ENCODE data around the gene P2RY14. TPM values are rescaled to one million over a fixed set of nuclear protein-coding genes. Genes with fewer than 3 reads are reported as not detected.

The P2RY14 gene
- total RNA-seq, 2 donors from 2014 or later: 2.0 to 2.1 TPM

- DNase-seq (ENCODE audit: low spot score) (no peak), ATAC-seq (no peak)
- Mint-ChIP-seq H3K27me3 (peaks cover 0 to 5% of the 10 kb centered on the region in 2 donors), H3K4me1 (ENCODE audit: low read depth in 2 of 2) (peaks cover 25 to 28% of the 10 kb centered on the region in 2 donors), H3K4me3 (no peak overlapping the region), H3K36me3 (no peaks in the 10 kb centered on the region), H3K27ac (peak overlapping the region in 1 of 2 donors; percentile 6), H3K9me3 (no peaks in the 10 kb centered on the region)
Measured at GRCh38 chr3:151309566-151309965, 31.2 kb upstream of the P2RY14 start.

DNA sequence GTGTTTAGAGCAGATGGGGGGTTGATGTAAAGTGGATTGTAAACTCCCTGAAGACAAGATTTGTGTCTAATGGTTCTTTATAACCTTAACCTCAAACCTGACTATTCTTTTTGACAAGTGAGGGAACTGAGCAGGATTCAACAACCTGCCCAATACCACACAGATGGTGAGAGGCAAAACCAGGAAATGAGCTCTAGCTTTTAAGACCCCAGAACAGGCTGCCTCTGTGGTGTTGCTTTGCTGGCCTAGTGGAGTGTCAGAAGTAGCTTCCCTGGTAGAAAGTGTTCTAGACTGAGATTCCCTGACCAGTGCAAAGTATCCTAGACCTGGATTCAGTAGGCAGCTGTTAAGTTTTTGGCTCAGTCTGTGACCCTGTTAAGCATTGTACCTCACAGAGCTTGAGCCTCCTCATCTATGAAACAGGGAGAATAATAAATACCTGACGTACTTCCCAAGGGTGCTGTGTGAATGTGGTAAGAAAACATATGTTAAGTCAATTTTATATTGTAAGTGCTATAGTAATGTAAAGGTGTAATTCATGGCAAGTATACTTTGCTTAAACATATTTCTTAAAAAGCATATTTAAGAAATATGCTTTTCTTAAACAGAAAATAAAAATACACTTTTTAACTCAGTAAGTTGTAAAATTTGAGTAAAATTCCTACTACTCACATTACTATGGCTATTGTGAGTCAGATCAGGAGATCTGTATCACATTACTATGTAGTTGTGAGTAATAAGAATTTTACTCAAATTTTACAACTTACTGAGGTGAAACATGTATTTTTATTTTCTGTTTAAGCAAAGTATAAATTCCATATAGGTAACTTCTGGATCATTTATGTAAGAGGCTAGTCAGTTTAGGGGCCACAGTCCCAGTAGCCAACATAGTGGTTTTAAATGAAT, 29.5 kb upstream of the P2RY14 start:
- H3K4me3 Mint-ChIP-seq: no peak overlapping the region
- H3K27me3 Mint-ChIP-seq: peaks cover 0 to 5% of the 10 kb centered on the region in 2 donors
- ATAC-seq: peak in 1 of 2 donors; percentile 42
- H3K9me3 Mint-ChIP-seq: no peaks in the 10 kb centered on the region
- DNase-seq (ENCODE audit: low spot score): no peak
- no peaks in the 10 kb centered on the region for H3K36me3 Mint-ChIP-seq
- peaks cover 31 to 34% of the 10 kb centered on the region in 2 donors for H3K4me1 Mint-ChIP-seq (ENCODE audit: low read depth in 2 of 2)
- peak overlapping the region in 1 of 2 donors; percentile 19 for H3K27ac Mint-ChIP-seq

DNA sequence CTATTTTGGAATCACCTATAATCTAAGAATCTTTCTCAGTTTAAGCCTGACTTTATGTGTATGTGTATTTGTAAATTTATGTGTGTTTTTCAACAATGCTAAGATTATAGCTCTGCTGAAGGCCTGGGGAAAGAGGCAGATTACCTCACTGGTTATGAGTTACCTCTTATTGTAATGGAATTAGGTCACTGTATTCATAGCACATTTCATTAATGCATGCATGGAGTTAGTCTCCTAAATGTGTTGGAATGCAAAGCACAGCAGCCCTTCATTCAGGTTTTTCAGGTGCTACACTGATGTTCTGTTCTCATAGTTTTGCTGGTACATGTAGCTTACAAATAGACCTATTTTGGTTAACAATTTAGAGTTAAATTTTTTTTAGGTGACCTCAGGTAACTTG, 28.8 kb upstream of the P2RY14 start:
- Mint-ChIP-seq H3K36me3 (no peaks in the 10 kb centered on the region), H3K27ac (peak overlapping the region in 1 of 2 donors; percentile 33), H3K4me1 (ENCODE audit: low read depth in 2 of 2) (peaks cover 31 to 34% of the 10 kb centered on the region in 2 donors), H3K27me3 (peaks cover 0 to 5% of the 10 kb centered on the region in 2 donors), H3K9me3 (no peaks in the 10 kb centered on the region), H3K4me3 (no peak overlapping the region)
- no peak for ATAC-seq
- no peak for DNase-seq (ENCODE audit: low spot score)

- DNase-seq (ENCODE audit: low spot score) (no peak), ATAC-seq (peak; percentile 31 to 55)
- H3K27me3 Mint-ChIP-seq: peaks cover 0 to 5% of the 10 kb centered on the region in 2 donors
- no peaks in the 10 kb centered on the region for H3K9me3 Mint-ChIP-seq
- peaks cover 31 to 34% of the 10 kb centered on the region in 2 donors for H3K4me1 Mint-ChIP-seq (ENCODE audit: low read depth in 2 of 2)
- H3K27ac Mint-ChIP-seq: peak overlapping the region in 1 of 2 donors; percentile 33
- H3K36me3 Mint-ChIP-seq: no peaks in the 10 kb centered on the region
- peak overlapping the region; percentile 56 for H3K4me3 Mint-ChIP-seq
Measured at GRCh38 chr3:151306168-151306810, 27.9 kb upstream of the P2RY14 start.

DNA sequence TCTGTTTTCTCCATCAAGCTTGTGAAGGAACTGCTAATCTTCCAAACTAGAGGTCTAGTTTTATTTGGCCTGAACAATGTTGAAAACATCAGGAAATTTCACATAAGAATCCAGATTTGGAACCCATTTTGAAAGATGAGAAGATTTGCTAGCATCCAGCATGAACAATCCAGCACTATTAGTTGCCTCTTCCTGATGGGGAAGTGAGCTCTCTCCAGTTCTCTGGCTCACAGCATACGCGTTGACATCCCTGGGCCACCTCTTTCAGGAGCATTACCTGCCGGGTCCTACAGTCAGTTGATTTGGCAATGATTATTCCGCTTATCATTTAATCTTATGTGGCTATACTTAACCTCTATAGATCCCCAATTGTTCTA, 27.4 kb upstream of the P2RY14 start:
- Mint-ChIP-seq H3K4me3 (peak overlapping the region; percentile 56), H3K27me3 (peaks cover 0 to 5% of the 10 kb centered on the region in 2 donors), H3K27ac (peak overlapping the region in 1 of 2 donors; percentile 33), H3K36me3 (no peaks in the 10 kb centered on the region), H3K9me3 (no peaks in the 10 kb centered on the region), H3K4me1 (ENCODE audit: low read depth in 2 of 2) (peaks cover 31 to 34% of the 10 kb centered on the region in 2 donors)
- no peak for DNase-seq (ENCODE audit: low spot score)
- ATAC-seq: no peak

GRCh38 chr3:151305060-151305774, 26.9 kb upstream of the P2RY14 start:
- peak; percentile 61 to 68 for ATAC-seq
- Mint-ChIP-seq H3K36me3 (no peaks in the 10 kb centered on the region), H3K27me3 (peaks cover 0 to 5% of the 10 kb centered on the region in 2 donors), H3K4me3 (peak overlapping the region; percentile 56), H3K9me3 (no peaks in the 10 kb centered on the region), H3K4me1 (ENCODE audit: low read depth in 2 of 2) (peaks cover 31 to 37% of the 10 kb centered on the region in 2 donors), H3K27ac (peak overlapping the region in 1 of 2 donors; percentile 33)
- no peak for DNase-seq (ENCODE audit: low spot score)

DNA sequence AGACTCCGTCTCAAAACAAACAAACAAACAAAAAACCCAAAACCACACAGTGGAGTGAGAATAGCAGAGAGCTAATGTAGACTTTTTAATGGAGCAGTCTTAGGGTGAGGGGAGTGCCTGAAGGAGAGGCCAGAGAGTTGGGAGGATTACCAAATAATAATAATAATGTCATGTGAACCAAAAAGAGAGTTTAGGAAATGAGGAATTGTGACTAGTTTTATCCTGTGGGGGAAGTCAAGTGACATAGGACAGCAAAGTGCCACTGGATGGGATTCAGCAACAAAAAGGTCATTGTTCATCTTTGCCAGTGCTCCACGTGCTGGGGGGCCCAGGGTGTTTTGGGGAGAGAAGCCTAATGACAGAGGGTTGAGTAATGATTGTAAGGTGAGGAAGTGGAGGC, 25.4 kb upstream of the P2RY14 start:
- Mint-ChIP-seq H3K9me3 (no peaks in the 10 kb centered on the region), H3K4me3 (no peak overlapping the region), H3K27me3 (no peaks in the 10 kb centered on the region), H3K36me3 (no peaks in the 10 kb centered on the region), H3K27ac (peak overlapping the region in 1 of 2 donors; percentile 9), H3K4me1 (ENCODE audit: low read depth in 2 of 2) (peaks cover 31 to 33% of the 10 kb centered on the region in 2 donors)
- no peak for ATAC-seq
- no peak for DNase-seq (ENCODE audit: low spot score)

GRCh38 chr3:151301787-151302186, 23.4 kb upstream of the P2RY14 start:
- H3K4me1 Mint-ChIP-seq (ENCODE audit: low read depth in 2 of 2): peaks cover 26 to 29% of the 10 kb centered on the region in 2 donors
- H3K4me3 Mint-ChIP-seq: no peak overlapping the region
- no peak overlapping the region for H3K27ac Mint-ChIP-seq
- DNase-seq (ENCODE audit: low spot score) (no peak), ATAC-seq (peak in 1 of 2 donors; percentile 61)
- no peaks in the 10 kb centered on the region for H3K9me3 Mint-ChIP-seq
- peaks cover 0 to 5% of the 10 kb centered on the region in 2 donors for H3K27me3 Mint-ChIP-seq
- no peaks in the 10 kb centered on the region for H3K36me3 Mint-ChIP-seq

- Mint-ChIP-seq H3K9me3 (no peaks in the 10 kb centered on the region), H3K4me1 (ENCODE audit: low read depth in 2 of 2) (peaks cover 13 to 16% of the 10 kb centered on the region in 2 donors), H3K27ac (no peak overlapping the region), H3K36me3 (no peaks in the 10 kb centered on the region), H3K4me3 (no peak overlapping the region), H3K27me3 (peaks cover 0 to 9% of the 10 kb centered on the region in 2 donors)
- no peak for ATAC-seq
- no peak for DNase-seq (ENCODE audit: low spot score)
Measured at GRCh38 chr3:151300539-151300938, 22.2 kb upstream of the P2RY14 start.

- Mint-ChIP-seq H3K4me1 (ENCODE audit: low read depth in 2 of 2) (peaks cover 4 to 9% of the 10 kb centered on the region in 2 donors), H3K4me3 (no peak overlapping the region), H3K27ac (no peak overlapping the region), H3K36me3 (no peaks in the 10 kb centered on the region), H3K9me3 (no peaks in the 10 kb centered on the region), H3K27me3 (peaks cover 0 to 9% of the 10 kb centered on the region in 2 donors)
- no peak for ATAC-seq
- no peak for DNase-seq (ENCODE audit: low spot score)
Measured at GRCh38 chr3:151299006-151299405, 20.7 kb upstream of the P2RY14 start.

- Mint-ChIP-seq H3K27me3 (peaks cover 0 to 9% of the 10 kb centered on the region in 2 donors), H3K36me3 (no peaks in the 10 kb centered on the region)
Measured at GRCh38 chr3:151297429-151297828, 19.1 kb upstream of the P2RY14 start.

DNA sequence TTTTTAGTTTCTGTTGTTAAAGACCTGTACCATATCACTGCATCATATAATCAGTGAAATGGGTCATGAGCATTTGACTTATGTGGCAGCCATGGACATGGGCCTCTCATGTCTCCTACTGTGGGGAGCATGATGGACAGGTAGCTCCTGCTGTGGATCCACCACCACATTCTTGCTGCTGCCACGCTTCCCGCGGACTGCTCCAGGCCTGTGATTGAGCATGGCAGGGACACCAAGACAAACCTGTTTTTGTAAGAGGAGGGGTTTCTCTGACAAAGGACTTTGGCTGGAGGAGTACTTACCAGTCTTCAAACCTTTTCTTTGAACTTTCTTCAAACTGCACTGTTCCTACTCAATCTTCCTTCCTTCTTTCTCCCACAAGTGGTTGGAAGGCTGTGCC, 17.9 kb upstream of the P2RY14 start:
- Mint-ChIP-seq H3K9me3 (no peaks in the 10 kb centered on the region), H3K4me1 (ENCODE audit: low read depth in 2 of 2) (peaks cover 0 to 3% of the 10 kb centered on the region in 2 donors), H3K27me3 (peaks cover 0 to 9% of the 10 kb centered on the region in 2 donors), H3K4me3 (no peak overlapping the region), H3K27ac (no peak overlapping the region), H3K36me3 (no peaks in the 10 kb centered on the region)
- ATAC-seq (no peak), DNase-seq (ENCODE audit: low spot score) (no peak)

More at GRCh38 chr3:151297429-151297828, 19.1 kb upstream of the P2RY14 start:
- DNase-seq (ENCODE audit: low spot score): no peak
- Mint-ChIP-seq H3K27ac (no peak overlapping the region), H3K4me3 (no peak overlapping the region), H3K9me3 (no peaks in the 10 kb centered on the region), H3K4me1 (ENCODE audit: low read depth in 2 of 2) (peaks cover 0 to 3% of the 10 kb centered on the region in 2 donors)
- ATAC-seq: no peak

GRCh38 chr3:151293127-151293526, 14.8 kb upstream of the P2RY14 start:
- Mint-ChIP-seq H3K36me3 (no peaks in the 10 kb centered on the region), H3K27me3 (peaks cover 0 to 9% of the 10 kb centered on the region in 2 donors), H3K4me1 (ENCODE audit: low read depth in 2 of 2) (no peaks in the 10 kb centered on the region), H3K4me3 (no peak overlapping the region), H3K9me3 (no peaks in the 10 kb centered on the region), H3K27ac (no peak overlapping the region)
- no peak for DNase-seq (ENCODE audit: low spot score)
- ATAC-seq: no peak

All from natural killer cell treated with Interleukin-12 subunit alpha and Interleukin-12 subunit beta and Interleukin-15 and Interleukin-18, amount 100 ng/mL, for 72 hours (primary cell).